ENCODE results near the gene CAMTA1.

GRCh38 chr1:7224644-7225043 is 439.4 kb downstream of the CAMTA1 start:
- TF ChIP-seq EZH2phosphoT487 (IDR thresholded peaks at IDR 0.05; ENCODE audit: borderline replicate concordance, low read depth, low read length) (no peak), CTCF (conservative IDR thresholded peaks at IDR 0.05; ENCODE audit: low read length) (no peak)
